Activated CD8-positive, alpha-beta memory T cell treated with anti-CD3 and anti-CD28 coated beads, Interleukin-2, amount 50 U/mL, for 24 hours (primary cell): ENCODE measurements around the gene LAMC2.

Experiments
- DNase-seq: peaks from one replicate; pipeline ENCODE4 v3.0.0-alpha.2; 2020; ENCODE audit errors: extremely low read depth

LAMC2 gene

GRCh38 chr1:183287191-183287675 lies 101.2 kb downstream of the LAMC2 start:
- DNase-seq, result no peak

GRCh38 chr1:183288583-183288982 lies 102.5 kb downstream of the LAMC2 start:
- DNase-seq, result no peak

- no peak for DNase-seq
These were observed 103.0 kb downstream of the LAMC2 start for GRCh38 chr1:183289051-183289496.

GRCh38 chr1:183290628-183291027 lies 104.6 kb downstream of the LAMC2 start:
- DNase-seq, result no peak

GRCh38 chr1:183291216-183291762 lies 105.2 kb downstream of the LAMC2 start:
- no peak for DNase-seq

- no peak for DNase-seq
These were observed 105.9 kb downstream of the LAMC2 start for GRCh38 chr1:183291802-183292514.

- no peak for DNase-seq
These were observed 107.2 kb downstream of the LAMC2 start for GRCh38 chr1:183293241-183293640.

- no peak for DNase-seq
These were observed 107.8 kb downstream of the LAMC2 start for GRCh38 chr1:183293876-183294275.
